ENCODE measurements around the gene PPARG.

Gene PPARG

GRCh38 chr3:12442654-12443501 is 154.0 kb downstream of the PPARG start:
- TF ChIP-seq CTCF (IDR thresholded peaks at IDR 0.05) = no peak

- no peak for TF ChIP-seq CTCF (IDR thresholded peaks at IDR 0.05)
Observed at GRCh38 chr3:12443781-12444522, 155.1 kb downstream of the PPARG start.

- no peak for TF ChIP-seq CTCF (IDR thresholded peaks at IDR 0.05)
Observed at GRCh38 chr3:12444582-12445471, 156.0 kb downstream of the PPARG start.

GRCh38 chr3:12445523-12446240 is 156.8 kb downstream of the PPARG start:
- no peak for TF ChIP-seq CTCF (IDR thresholded peaks at IDR 0.05)

GRCh38 chr3:12446298-12446697 is 157.4 kb downstream of the PPARG start:
- no peak for TF ChIP-seq CTCF (IDR thresholded peaks at IDR 0.05)

- no peak for TF ChIP-seq CTCF (IDR thresholded peaks at IDR 0.05)
Observed at GRCh38 chr3:12447075-12447474, 158.2 kb downstream of the PPARG start.
